ENCODE results near the gene RIPK3. TPM values are rescaled to one million over a fixed set of nuclear protein-coding genes. Genes with fewer than 3 reads are reported as not detected.

The RIPK3 gene
- polyA plus RNA-seq, 1 of the 3 experiments (the other 2 are of a cell fraction) = not detected

GRCh38 chr14:24362241-24362960, 22.6 kb upstream of the RIPK3 start:
- Histone ChIP-seq H3K79me2 (ENCODE audit: insufficient read depth) (no peaks in the 10 kb centered on the region), H3K9ac (no peak overlapping the region), H3K36me3 (replicated peaks in 1 of 2; ENCODE audit: control insufficient read depth in 1 of 2, insufficient read depth in 2 of 2, low read length in 1 of 2) (no peaks in the 10 kb centered on the region), H3K4me3 (ENCODE audit: low read depth in 2 of 2, low read length in 1 of 2) (no peak overlapping the region), H4K20me1 (ENCODE audit: insufficient read depth) (no peaks in the 10 kb centered on the region), H3K27ac (ENCODE audit: low read depth in 2 of 2, low read length in 1 of 2) (no peak overlapping the region), H3K4me2 (no peak overlapping the region), H2AFZ (ENCODE audit: low read depth) (no peak overlapping the region), H3K9me3 (no peaks in the 10 kb centered on the region), H3K9me2 (no peaks in the 10 kb centered on the region), H3K27me3 (ENCODE audit: insufficient read depth) (peaks cover 11% of the 10 kb centered on the region; the same call in 1 of the 2 replicates), H3K4me1 (ENCODE audit: control insufficient read depth in 1 of 2, insufficient read depth in 2 of 2, low read depth in 1 of 2, low read length in 1 of 2) (peaks cover 11% of the 10 kb centered on the region in 2 experiments; a peak in 3 of 4 replicates), H3F3A (replicated peaks; ENCODE audit: insufficient read depth) (peaks cover 23% of the 10 kb centered on the region)
- POLR2A ChIA-PET = interaction anchor here (1.1 to 1.5 kb wide), 2 partner anchors 69 kb away, joined by 3 to 4 read pairs; no protein-coding TSS in a partner anchor
- 26% methylated on average over 2 of the region's 2 CpGs for WGBS (ENCODE audit: low lambda C conversion rate)
- no peak for DNase-seq
- CTCF ChIA-PET = interaction anchor here (1.0 to 8.5 kb wide), 8 partner anchors 10 to 119 kb away, joined by 3 to 77 read pairs (median 6); partner anchors contain the start of genes ADCY4, CIDEB and KHNYN
- TF ChIP-seq ZBTB33 (IDR thresholded peaks at IDR 0.05; ENCODE audit: borderline replicate concordance, low read depth) (no peak), EZH2phosphoT487 (IDR thresholded peaks at IDR 0.05; ENCODE audit: borderline replicate concordance, low read depth) (no peak), TEAD4 (IDR thresholded peaks at IDR 0.05; ENCODE audit: borderline replicate concordance, insufficient read depth) (no peak)

GRCh38 chr14:24361326-24361725, 21.5 kb upstream of the RIPK3 start:
- no peak overlapping the region for H2AFZ ChIP-seq (ENCODE audit: low read depth)

More at GRCh38 chr14:24361326-24361725, 21.5 kb upstream of the RIPK3 start:
- Histone ChIP-seq H3K9ac (no peak overlapping the region), H3K79me2 (ENCODE audit: insufficient read depth) (no peaks in the 10 kb centered on the region), H3K9me2 (no peaks in the 10 kb centered on the region), H3K4me2 (no peak overlapping the region), H3K9me3 (no peaks in the 10 kb centered on the region), H3K36me3 (replicated peaks in 1 of 2; ENCODE audit: control insufficient read depth in 1 of 2, insufficient read depth in 2 of 2, low read length in 1 of 2) (no peaks in the 10 kb centered on the region), H3F3A (replicated peaks; ENCODE audit: insufficient read depth) (peaks cover 16% of the 10 kb centered on the region), H3K4me1 (ENCODE audit: control insufficient read depth in 1 of 2, insufficient read depth in 2 of 2, low read depth in 1 of 2, low read length in 1 of 2) (peaks cover 9 to 11% of the 10 kb centered on the region in 2 experiments; a peak in 3 of 4 replicates), H4K20me1 (ENCODE audit: insufficient read depth) (no peaks in the 10 kb centered on the region), H3K4me3 (ENCODE audit: low read depth in 2 of 2, low read length in 1 of 2) (no peak overlapping the region), H3K27ac (ENCODE audit: low read depth in 2 of 2, low read length in 1 of 2) (no peak overlapping the region), H3K27me3 (ENCODE audit: insufficient read depth) (peaks cover 11% of the 10 kb centered on the region; the same call in 1 of the 2 replicates)
- 83% methylated on average over 2 of the region's 2 CpGs for WGBS (ENCODE audit: low lambda C conversion rate)
- CTCF ChIA-PET = interaction anchor here (0.6 to 8.5 kb wide), 8 partner anchors 10 to 118 kb away, joined by 3 to 77 read pairs (median 6); partner anchors contain the start of genes ADCY4 and KHNYN
- DNase-seq = no peak
- TF ChIP-seq JUND (IDR thresholded peaks at IDR 0.05) = no peak
- TF ChIP-seq YY1 (IDR thresholded peaks at IDR 0.05; ENCODE audit: low read depth) = no peak
- no peak for TF ChIP-seq POLR2AphosphoS5 (IDR thresholded peaks at IDR 0.05; ENCODE audit: low read depth, low read length)
- no peak for TF ChIP-seq NFIC (IDR thresholded peaks at IDR 0.05; ENCODE audit: borderline replicate concordance)
- no peak for TF ChIP-seq CTCF (IDR thresholded peaks at IDR 0.05)
- TF ChIP-seq FOXM1 (IDR thresholded peaks at IDR 0.05; ENCODE audit: low read depth) = no peak
- TF ChIP-seq MEF2A (IDR thresholded peaks at IDR 0.05; ENCODE audit: borderline replicate concordance, low read depth) = no peak
- TF ChIP-seq MAX (IDR thresholded peaks at IDR 0.05; ENCODE audit: low read depth) = no peak
- POLR2A ChIA-PET = interaction anchor here (1.1 kb wide), 1 partner anchor 70 kb away, joined by 4 read pairs; no protein-coding TSS in a partner anchor

Measured in SK-N-SH (cell line).